Fibroblast of lung (primary cell): Measurements from ENCODE around the gene KNTC1.

Source experiments
- CTCF ChIP-seq, 2 donors: IDR thresholded peaks in 1 of 2; conservative IDR thresholded peaks in 1 of 2; 1 replicate in 1 of 2; 2 replicates in 1 of 2; pipeline ENCODE4 v1.5.1; 2011 to 2012; ENCODE audit warnings: low read length in 2 of 2, control low read depth in 1 of 2, inconsistent platforms in 1 of 2, low read depth in 1 of 2, mild to moderate bottlenecking in 1 of 2
- EZH2 ChIP-seq: IDR thresholded peaks from 2 replicates; pipeline ENCODE4 v1.5.1; 2012; ENCODE audit warnings: low read length, control low read depth, mild to moderate bottlenecking; ENCODE audit errors: missing control alignments

- TF ChIP-seq CTCF (conservative IDR thresholded peaks at IDR 0.05 in 1 of 2, IDR thresholded peaks at IDR 0.05 in 1 of 2; ENCODE audit: low read depth in 1 of 2, low read length in 2 of 2) (no peak), EZH2 (no peak)
Observed at GRCh38 chr12:122656298-122656697, 129.2 kb downstream of the KNTC1 start.
